Measurements from ENCODE around the gene DHX16. TPM values are rescaled to one million over a fixed set of nuclear protein-coding genes. Genes with fewer than 3 reads are reported as not detected.

Gene DHX16
- total and polyA plus RNA-seq, 9 of the 15 experiments (the other 6 are each of a cell fraction or from before 2014, with no cell fraction given), result 14.6 to 66.1 (median 47.5) TPM

GRCh38 chr6:30612213-30612612, 60.6 kb downstream of the DHX16 start (continued):
- TF ChIP-seq ARID3A (IDR thresholded peaks at IDR 0.05; ENCODE audit: borderline replicate concordance, low read depth, low read length) (0 out of 2 replicates have a peak, but pooled peaks have one; percentile 57), RBFOX2 (IDR thresholded peaks at IDR 0.05; ENCODE audit: low read depth, low read length) (0 out of 2 replicates have a peak, but pooled peaks have one; percentile 40), NEUROD1 (IDR thresholded peaks at IDR 0.05; ENCODE audit: borderline replicate concordance, low read depth, low read length, partially characterized antibody) (no peak), ZNF551 (CRISPR knock-in tag; IDR thresholded peaks at IDR 0.05) (0 out of 2 replicates have a peak, but pooled peaks have one; percentile 5), FOXM1 (IDR thresholded peaks at IDR 0.05; ENCODE audit: low read depth) (no peak), FOXM1 (CRISPR knock-in tag; IDR thresholded peaks at IDR 0.05; ENCODE audit: low read depth) (0 out of 2 replicates have a peak, but pooled peaks have one; percentile 34), BRD4 (IDR thresholded peaks at IDR 0.05) (no peak), MEF2D (tag; conservative IDR thresholded peaks at IDR 0.05; ENCODE audit: low read depth) (no peak), POLR2A (conservative IDR thresholded peaks at IDR 0.05) (0 out of 2 replicates have a peak, but pooled peaks have one; percentile 32)
- TF ChIP-seq, protein P1, sequence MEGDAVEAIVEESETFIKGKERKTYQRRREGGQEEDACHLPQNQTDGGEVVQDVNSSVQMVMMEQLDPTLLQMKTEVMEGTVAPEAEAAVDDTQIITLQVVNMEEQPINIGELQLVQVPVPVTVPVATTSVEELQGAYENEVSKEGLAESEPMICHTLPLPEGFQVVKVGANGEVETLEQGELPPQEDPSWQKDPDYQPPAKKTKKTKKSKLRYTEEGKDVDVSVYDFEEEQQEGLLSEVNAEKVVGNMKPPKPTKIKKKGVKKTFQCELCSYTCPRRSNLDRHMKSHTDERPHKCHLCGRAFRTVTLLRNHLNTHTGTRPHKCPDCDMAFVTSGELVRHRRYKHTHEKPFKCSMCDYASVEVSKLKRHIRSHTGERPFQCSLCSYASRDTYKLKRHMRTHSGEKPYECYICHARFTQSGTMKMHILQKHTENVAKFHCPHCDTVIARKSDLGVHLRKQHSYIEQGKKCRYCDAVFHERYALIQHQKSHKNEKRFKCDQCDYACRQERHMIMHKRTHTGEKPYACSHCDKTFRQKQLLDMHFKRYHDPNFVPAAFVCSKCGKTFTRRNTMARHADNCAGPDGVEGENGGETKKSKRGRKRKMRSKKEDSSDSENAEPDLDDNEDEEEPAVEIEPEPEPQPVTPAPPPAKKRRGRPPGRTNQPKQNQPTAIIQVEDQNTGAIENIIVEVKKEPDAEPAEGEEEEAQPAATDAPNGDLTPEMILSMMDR (IDR thresholded peaks at IDR 0.05 in 2 of 3, conservative IDR thresholded peaks at IDR 0.05 in 1 of 3; ENCODE audit: insufficient read depth in 2 of 3, low read depth in 1 of 3, low read length in 3 of 3), result peak in 2 of 3 experiments; percentile 43 to 53; a peak in 3 of 6 replicates

Data from K562 (cell line).